K562 (cell line): ENCODE data around the gene SPECC1L. TPM values are rescaled to one million over a fixed set of nuclear protein-coding genes. Genes with fewer than 3 reads are reported as not detected.

Experiments
- ATAC-seq: fragments of 200-7000 bp; cut with Tn5 transposase; 3 replicates; pipeline ENCODE4 v1.9.1; 2020; ENCODE audit warnings: moderate library complexity
- BruUV-seq: library from RNA; stranded (reverse); fragments of 400-500 nt; replicated peaks from 2 replicates; lab custom pipeline; 2021; lab: Mats Ljungman, UMichigan
- CTCF ChIA-PET: fragments of 300-600 bp; formaldehyde crosslinking; extraction: SDS; loops from one replicate; lab custom pipeline; 2021; ENCODE audit warnings: low intra/inter-chr PET ratio; lab: Yijun Ruan, JAX
- POLR2A ChIA-PET: fragments of 300-600, 350-650 bp; sonication (Branson Sonifier 250); formaldehyde crosslinking; extraction: SDS; loops from one replicate; lab custom pipeline; 2021; ENCODE audit warnings: antibody characterized with exemption, inconsistent platforms; lab: Yijun Ruan, JAX
- DNase-seq, 4 experiments: peaks; one replicate each; pipeline versions ENCODE4 v3.0.0 to v3.0.0-alpha.2; 2011 to 2018; ENCODE audit warnings: low spot score in 3 of 4, mixed read lengths in 3 of 4; ENCODE audit errors: extremely low read depth in 1 of 4
- FAIRE-seq: peaks from 2 replicates; lab custom pipeline; 2011; peaks lifted over from hg19 to GRCh38; lab: Jason Lieb, UNC
- H2AFZ ChIP-seq: 2 replicates; pipeline ENCODE4 v1.6.0; 2011; ENCODE audit warnings: low read depth, low read length, control low read depth, inconsistent platforms
- H3K27ac ChIP-seq: fragments of 200-600 bp; 3 replicates; pipeline ENCODE4 v1.8.0; 2011; ENCODE audit warnings: low read depth, mild to moderate bottlenecking, control low read depth, inconsistent platforms, low read length, moderate library complexity, mixed read lengths; ENCODE audit errors: extremely low read depth
- H3K27me3 ChIP-seq, 2 experiments: fragments of 300-600 bp in 1 of 2; 2 replicates in 1 of 2; 3 replicates in 1 of 2; pipeline versions ENCODE4 v1.6.0 to v1.8.0; 2011; ENCODE audit warnings: inconsistent platforms in 2 of 2, low read length in 2 of 2, mild to moderate bottlenecking in 1 of 2, mixed read lengths in 1 of 2, moderate library complexity in 1 of 2; ENCODE audit not compliant: control insufficient read depth in 2 of 2, insufficient read depth in 2 of 2
- H3K36me3 ChIP-seq: fragments of 300-600 bp; 3 replicates; pipeline ENCODE4 v1.8.0; 2011; ENCODE audit warnings: mild to moderate bottlenecking, low read length, inconsistent platforms; ENCODE audit not compliant: control insufficient read depth, insufficient read depth
- H3K4me1 ChIP-seq, 2 experiments: fragments of 200-600 bp in 1 of 2; replicated peaks in 1 of 2; 2 replicates in 1 of 2; 3 replicates in 1 of 2; pipeline versions ENCODE4 v1.5.1 to v1.8.0; 2011; ENCODE audit warnings: inconsistent platforms in 2 of 2, low read length in 2 of 2, mild to moderate bottlenecking in 1 of 2, mixed read lengths in 1 of 2, moderate library complexity in 1 of 2; ENCODE audit not compliant: control insufficient read depth in 2 of 2, insufficient read depth in 2 of 2
- H3K4me2 ChIP-seq: 2 replicates; pipeline ENCODE4 v1.6.1; 2011; ENCODE audit warnings: low read length, control low read depth, inconsistent platforms, mixed read lengths; ENCODE audit not compliant: insufficient read depth
- H3K4me3 ChIP-seq: fragments of 200-600 bp; sonication (generic), shearing (Covaris generic); 2 replicates; pipeline ENCODE4 v1.5.1; 2016; ENCODE audit warnings: control low read depth, inconsistent platforms
- H3K79me2 ChIP-seq: fragments of 200-600 bp; 3 replicates; pipeline ENCODE4 v1.8.0; 2011; ENCODE audit warnings: low read length, inconsistent platforms; ENCODE audit not compliant: control insufficient read depth, insufficient read depth
- H3K9ac ChIP-seq, 2 experiments: 2 replicates each; pipeline versions ENCODE4 v1.6.0 to v1.6.1; 2011; ENCODE audit warnings: low read depth in 2 of 2, low read length in 2 of 2, control low read depth in 1 of 2, inconsistent platforms in 1 of 2, mild to moderate bottlenecking in 1 of 2, mixed read lengths in 1 of 2; ENCODE audit not compliant: insufficient read depth in 1 of 2
- H3K9me1 ChIP-seq: one replicate; pipeline ENCODE4 v1.6.0; 2011; ENCODE audit warnings: inconsistent platforms, mild to moderate bottlenecking, low read length, moderate library complexity; ENCODE audit not compliant: control insufficient read depth, insufficient read depth
- H3K9me3 ChIP-seq: replicated peaks from 2 replicates; pipeline ENCODE4 v1.5.1; 2011; ENCODE audit warnings: low read depth, low read length, inconsistent platforms; ENCODE audit not compliant: control insufficient read depth, insufficient read depth
- H4K20me1 ChIP-seq: replicated peaks from 2 replicates; pipeline ENCODE4 v1.6.1; 2011; ENCODE audit warnings: low read length, inconsistent platforms, mixed read lengths; ENCODE audit not compliant: control insufficient read depth, insufficient read depth
- BCOR ChIP-seq: fragments of 450-650 bp; IDR thresholded peaks from 2 replicates; pipeline ENCODE4 v1.6.1; 2016
- GATAD2A ChIP-seq: fragments of 450-650 bp; IDR thresholded peaks from 2 replicates; pipeline ENCODE4 v1.6.1; 2017
- KLF10 ChIP-seq: fragments of 250-450 bp; sonication (Bioruptor Pico); IDR thresholded peaks from 2 replicates; pipeline ENCODE4 v1.6.1; 2021; ENCODE audit warnings: matching md5 sums
- PRMT5 ChIP-seq: sonication (generic); formaldehyde crosslinking; IDR thresholded peaks from 2 replicates; pipeline ENCODE4 v1.5.0; 2020; ENCODE audit warnings: missing genetic modification reagents
- PRPF4 ChIP-seq: fragments of 200-400 bp; formaldehyde crosslinking; IDR thresholded peaks from one replicate; pipeline ENCODE4 v1.6.1; 2017; ENCODE audit warnings: low read length, low read depth, mild to moderate bottlenecking; ENCODE audit not compliant: insufficient read depth, poor library complexity, severe bottlenecking
- RBM34 ChIP-seq: fragments of 200-400 bp; formaldehyde crosslinking; IDR thresholded peaks from 2 replicates; pipeline ENCODE4 v1.6.1; 2018; ENCODE audit warnings: low read length, borderline replicate concordance; ENCODE audit not compliant: insufficient read depth
- SMARCE1 ChIP-seq: fragments of 450-650 bp; IDR thresholded peaks from 2 replicates; pipeline ENCODE4 v1.7.1; 2016; ENCODE audit warnings: mild to moderate bottlenecking
- ZNF431 ChIP-seq: sonication (generic); formaldehyde crosslinking; IDR thresholded peaks from 2 replicates; pipeline ENCODE4 v1.8.0; 2022; ENCODE audit warnings: mild to moderate bottlenecking, missing genetic modification reagents
- ZNF707 ChIP-seq: fragments of 250-450 bp; sonication (Bioruptor Pico); conservative IDR thresholded peaks from 2 replicates; pipeline ENCODE4 v1.8.0; 2022; ENCODE audit warnings: inconsistent platforms, mild to moderate bottlenecking, moderate library complexity
- ZNF79 ChIP-seq: fragments of 250-450 bp; sonication (Bioruptor Pico); IDR thresholded peaks from 2 replicates; pipeline ENCODE4 v1.4.0; 2020; ENCODE audit warnings: low read depth, mild to moderate bottlenecking, moderate library complexity
- WGBS: fragments of 100-300 bp; shearing (Covaris generic); methylation state at CpG from one replicate; pipeline ENCODE4 v1.1.6; 2016; ENCODE audit warnings: low coverage, mixed read lengths; ENCODE audit not compliant: insufficient coverage; ENCODE audit errors: missing lambda C conversion rate; 5-methylcytosine and 5-hydroxymethylcytosine counted together
- in situ Hi-C: fragments of 300-500 bp; cut with MboI; formaldehyde crosslinking; loops from 4 replicates; pipeline ENCODE4 v1.15.0; 2018; ENCODE audit warnings: inconsistent platforms, mixed read lengths
- intact Hi-C: fragments of 100-400 bp; cut with micrococcal nuclease; formaldehyde crosslinking; loops from 2 replicates; pipeline ENCODE4 v1.14.2; 2022
- polyA plus RNA-seq, 8 experiments: library from polyadenylated mRNA; depleted of rRNA in 4 of 8; stranded (reverse) in 5 of 8; unstranded in 3 of 8; fragments of >200 nt; fragmentation: Nextera tagmentation in 2 of 8; fragmentation: Illumina TruSeq in 1 of 8; extraction: Ambion mirVana in 2 of 8; extraction: Trizol in 1 of 8; gene quantifications; 2 replicates each; pipeline versions ENCODE4 v1.2.1 to v1.2.3, GENCODE V29; 2011 to 2014; ENCODE audit warnings: inconsistent platforms in 1 of 8, missing spikeins in 1 of 8
- total RNA-seq, 7 experiments: library from RNA; depleted of rRNA in 6 of 7; stranded (reverse); fragments of >200 nt in 6 of 7; fragmentation: Illumina TruSeq in 2 of 7; extraction: Trizol in 2 of 7; gene quantifications; 2 replicates each; pipeline versions ENCODE4 v1.2.1 to v1.2.3, GENCODE V29; 2011 to 2021; ENCODE audit warnings: low replicate concordance in 1 of 7
- TF ChIP-seq, protein P1 (sequence below): sonication (generic); formaldehyde crosslinking; IDR thresholded peaks from 2 replicates; pipeline ENCODE4 v1.5.0; 2020; ENCODE audit warnings: missing genetic modification reagents

Gene SPECC1L
- total and polyA plus RNA-seq, 9 of the 15 experiments (the other 6 are each of a cell fraction or from before 2014, with no cell fraction given): 1.4 to 27.9 (median 14.5) TPM

DNA sequence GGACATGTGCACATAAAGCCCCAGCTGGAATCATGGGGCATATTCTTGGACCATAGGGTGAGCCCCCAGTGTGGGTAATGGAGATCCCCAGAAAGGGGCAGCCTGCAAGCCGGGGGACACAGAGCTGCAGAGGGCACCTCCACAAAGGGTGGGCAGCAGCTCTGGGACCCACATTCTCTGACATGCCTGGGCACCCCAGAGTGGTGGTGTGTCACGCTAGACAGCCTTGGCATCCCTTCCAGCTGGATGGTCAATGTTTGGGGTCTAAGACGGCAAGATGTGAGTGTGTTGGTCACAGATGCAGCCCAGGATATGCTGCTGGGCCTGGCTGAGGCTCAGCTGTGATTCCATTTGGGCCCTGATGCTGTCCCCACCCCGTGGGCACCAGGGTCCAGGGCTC is 166.5 kb downstream of the SPECC1L start:
- H3K27ac ChIP-seq: no peak overlapping the region
- DNase-seq (no peak), FAIRE-seq (no peak), ATAC-seq (no peak)
- H2AFZ ChIP-seq: no peak overlapping the region
- ChIA-PET CTCF (no interaction called here), POLR2A (interaction anchor here (0.6 kb wide), 1 partner anchor 117 kb away, joined by 3 read pairs; no protein-coding TSS in a partner anchor)
- H3K9ac ChIP-seq: no peak overlapping the region
- H3K9me1 ChIP-seq: no peaks in the 10 kb centered on the region
- in situ Hi-C loops: no loop called here
- H3K9me3 ChIP-seq: no peaks in the 10 kb centered on the region
- WGBS: 29% methylated on average over 4 of the region's 4 CpGs
- no peaks in the 10 kb centered on the region for H3K36me3 ChIP-seq
- H3K4me3 ChIP-seq: no peak overlapping the region
- H4K20me1 ChIP-seq: 0 out of 2 replicates have a peak, but pooled peaks cover 2% of the 10 kb centered on the region
- H3K4me1 ChIP-seq: peaks cover 0 to 26% of the 10 kb centered on the region in 2 experiments; a peak in 3 of 5 replicates
- intact Hi-C loops: no loop called here
- H3K27me3 ChIP-seq: peaks cover 0 to 4% of the 10 kb centered on the region in 2 experiments; a peak in 1 of 5 replicates
- TF ChIP-seq PRPF4 (no peak), ZNF79 (CRISPR knock-in tag) (no peak), KLF10 (CRISPR knock-in tag) (no peak), ZNF707 (CRISPR knock-in tag) (no peak), PRMT5 (CRISPR knock-in tag) (no peak), BCOR (no peak), SMARCE1 (no peak), GATAD2A (no peak), ZNF431 (no peak), RBM34 (no peak)
- TF ChIP-seq, protein P1, sequence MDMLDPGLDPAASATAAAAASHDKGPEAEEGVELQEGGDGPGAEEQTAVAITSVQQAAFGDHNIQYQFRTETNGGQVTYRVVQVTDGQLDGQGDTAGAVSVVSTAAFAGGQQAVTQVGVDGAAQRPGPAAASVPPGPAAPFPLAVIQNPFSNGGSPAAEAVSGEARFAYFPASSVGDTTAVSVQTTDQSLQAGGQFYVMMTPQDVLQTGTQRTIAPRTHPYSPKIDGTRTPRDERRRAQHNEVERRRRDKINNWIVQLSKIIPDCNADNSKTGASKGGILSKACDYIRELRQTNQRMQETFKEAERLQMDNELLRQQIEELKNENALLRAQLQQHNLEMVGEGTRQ (CRISPR knock-in tag): no peak
- H3K4me2 ChIP-seq: no peak overlapping the region
- H3K79me2 ChIP-seq: no peaks in the 10 kb centered on the region
- no TSS peak for BruUV-seq
